C1 segment of cervical spinal cord (tissue), 14 donors: Measurements from ENCODE around the gene SNCAIP.
"Not testable (repeated sequence)": the region's sequence is repeated elsewhere in the genome, so short reads cannot be mapped to it uniquely, and the experiment has no call there.

Source experiments
- DNase-seq, 14 donors: peaks; one replicate each; lab custom pipeline; 2025; lab: John Stamatoyannopoulos, UW

Gene SNCAIP

DNA sequence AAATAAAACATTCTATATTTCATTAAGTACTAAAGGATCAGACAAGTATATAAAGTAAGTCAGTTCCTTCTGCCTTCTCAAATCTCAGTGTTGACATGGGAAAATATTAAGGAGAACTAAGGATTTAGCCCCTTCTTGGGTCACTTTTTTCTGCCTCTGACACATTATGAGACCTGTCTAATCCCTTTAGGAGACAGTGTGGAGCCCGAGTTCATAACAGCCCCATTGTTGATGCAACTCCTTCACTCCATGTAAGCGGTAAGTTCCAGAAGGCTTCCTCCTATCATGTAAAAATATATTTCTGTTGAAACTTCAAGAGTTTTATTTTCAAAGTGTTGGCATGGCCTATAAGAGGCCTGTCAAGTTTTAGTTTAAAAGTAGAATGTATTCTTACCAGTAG is 152.2 kb downstream of the SNCAIP start:
- DNase-seq, result no peak

DNA sequence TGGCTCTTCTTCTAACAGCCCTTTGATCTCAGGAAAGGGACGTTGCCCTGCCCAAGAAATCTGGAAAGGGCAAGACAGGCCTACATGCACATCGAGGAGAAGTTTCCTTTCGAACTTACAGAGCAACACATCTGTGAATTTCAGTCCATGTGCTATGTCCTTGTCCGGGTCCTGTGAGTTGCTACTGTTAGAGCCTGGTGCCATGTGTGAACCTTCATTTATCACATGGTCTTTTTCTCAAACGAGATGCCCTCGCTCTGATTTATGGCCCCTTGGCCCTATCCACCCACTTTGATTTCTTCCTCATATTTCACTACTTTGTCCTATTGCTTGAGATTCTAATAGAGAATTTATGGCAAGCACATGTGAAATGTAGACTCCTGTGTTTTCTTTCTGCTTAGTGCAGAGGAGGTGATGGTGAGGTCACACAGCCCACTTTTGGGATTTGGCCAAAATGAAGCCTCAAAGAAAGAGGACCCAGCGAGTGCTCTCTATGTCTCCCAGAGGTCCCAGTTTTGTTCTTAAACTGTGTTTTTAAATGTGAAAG is 153.1 kb downstream of the SNCAIP start:
- no peak for DNase-seq

DNA sequence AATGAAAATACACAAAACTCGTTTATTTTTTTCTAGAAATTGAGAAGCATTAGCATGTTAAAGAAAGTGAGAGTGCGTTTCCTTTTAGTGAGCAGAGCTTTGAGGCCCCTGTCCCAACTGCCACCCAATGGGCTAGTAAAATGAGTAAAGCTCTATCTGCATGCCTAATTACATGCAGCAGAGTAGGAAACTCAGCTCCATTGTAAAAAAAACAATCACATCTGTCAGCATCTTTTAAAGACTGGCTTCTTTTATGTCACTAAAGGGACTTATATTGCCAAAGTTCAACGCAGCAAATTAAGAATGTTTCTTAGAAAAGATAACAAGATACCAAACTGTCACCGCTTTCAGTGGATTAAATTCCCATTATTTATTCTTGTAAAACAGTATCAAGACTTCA is 154.0 kb downstream of the SNCAIP start:
- DNase-seq, result no peak

DNA sequence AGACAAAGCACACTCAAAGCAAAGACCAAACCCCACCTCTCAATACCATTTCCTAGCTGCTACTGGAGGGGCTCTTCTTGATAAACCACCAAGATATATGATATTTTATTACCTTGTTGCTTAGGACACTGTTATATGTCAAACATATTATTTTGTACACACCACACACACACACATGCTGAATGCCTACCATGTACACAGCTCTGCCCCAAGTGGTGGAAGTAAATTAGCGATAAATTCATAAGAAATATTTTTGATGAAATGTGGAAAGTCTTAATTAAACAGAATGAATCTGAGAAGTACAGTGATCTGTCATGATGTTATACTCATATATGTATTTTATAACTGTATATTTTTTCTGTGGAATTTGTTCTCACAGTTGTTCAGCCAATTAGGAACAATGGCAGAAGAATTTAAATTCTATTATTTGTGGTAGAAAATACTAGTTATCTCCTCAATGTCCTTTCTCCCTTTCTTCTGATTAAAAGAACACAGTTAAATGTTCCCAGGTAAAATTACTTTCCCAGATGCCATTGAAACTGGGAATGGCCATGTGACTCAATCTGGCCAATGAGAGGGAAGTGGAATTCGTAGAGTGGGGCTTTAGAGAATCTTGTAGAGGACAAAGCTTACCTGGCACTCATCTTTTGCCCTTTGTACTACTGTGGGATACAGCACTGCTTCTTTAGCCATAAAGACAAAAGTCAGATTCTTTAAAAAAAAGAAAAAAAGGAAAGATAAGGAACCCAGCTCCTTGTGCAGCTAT is 156.5 kb downstream of the SNCAIP start:
- DNase-seq, result no peak

DNA sequence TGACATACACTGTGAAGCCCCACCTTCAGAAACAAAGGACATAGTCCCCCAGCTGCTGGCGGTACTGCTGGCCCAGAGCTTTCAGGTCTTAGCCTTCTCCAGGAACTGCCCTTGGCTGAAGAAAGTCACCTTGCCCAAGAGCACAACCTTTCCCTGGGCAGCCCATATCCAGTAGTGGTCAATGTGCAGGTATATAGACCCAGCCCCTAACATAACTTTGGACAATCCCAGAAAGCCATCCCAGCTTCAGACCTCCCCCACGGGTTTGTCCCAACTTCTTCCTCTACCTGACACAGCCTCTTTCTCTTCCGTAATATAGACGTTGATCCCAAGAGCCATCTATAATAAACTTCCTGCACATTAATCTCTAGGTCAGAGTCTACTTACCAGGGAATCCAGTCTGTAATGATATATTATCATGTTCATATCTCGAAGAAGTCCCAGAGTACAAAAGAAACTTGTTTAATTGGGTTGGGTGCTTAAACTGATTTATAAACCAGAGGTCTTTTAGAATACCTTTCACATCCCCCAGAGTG is 157.4 kb downstream of the SNCAIP start:
- DNase-seq, result no peak

DNA sequence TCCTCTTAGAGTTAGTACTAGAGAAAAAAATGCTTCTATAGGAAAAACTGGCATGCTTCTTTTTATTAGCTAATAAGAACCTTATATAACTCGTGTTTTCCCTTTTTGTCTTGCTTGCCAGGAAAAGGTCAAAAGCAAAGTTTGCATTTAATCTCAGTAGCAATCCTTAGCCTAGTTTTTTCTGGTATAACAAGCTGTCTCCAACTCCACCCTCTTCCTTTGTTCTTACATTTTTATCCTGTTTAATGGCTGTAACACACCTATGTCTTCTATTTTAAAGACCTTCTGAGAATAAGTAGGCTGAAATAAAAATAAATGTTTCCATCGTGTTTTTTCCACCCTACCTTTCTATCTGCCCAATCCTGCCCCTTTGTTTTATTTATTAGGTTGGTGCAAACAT is 158.3 kb downstream of the SNCAIP start:
- no peak for DNase-seq

DNA sequence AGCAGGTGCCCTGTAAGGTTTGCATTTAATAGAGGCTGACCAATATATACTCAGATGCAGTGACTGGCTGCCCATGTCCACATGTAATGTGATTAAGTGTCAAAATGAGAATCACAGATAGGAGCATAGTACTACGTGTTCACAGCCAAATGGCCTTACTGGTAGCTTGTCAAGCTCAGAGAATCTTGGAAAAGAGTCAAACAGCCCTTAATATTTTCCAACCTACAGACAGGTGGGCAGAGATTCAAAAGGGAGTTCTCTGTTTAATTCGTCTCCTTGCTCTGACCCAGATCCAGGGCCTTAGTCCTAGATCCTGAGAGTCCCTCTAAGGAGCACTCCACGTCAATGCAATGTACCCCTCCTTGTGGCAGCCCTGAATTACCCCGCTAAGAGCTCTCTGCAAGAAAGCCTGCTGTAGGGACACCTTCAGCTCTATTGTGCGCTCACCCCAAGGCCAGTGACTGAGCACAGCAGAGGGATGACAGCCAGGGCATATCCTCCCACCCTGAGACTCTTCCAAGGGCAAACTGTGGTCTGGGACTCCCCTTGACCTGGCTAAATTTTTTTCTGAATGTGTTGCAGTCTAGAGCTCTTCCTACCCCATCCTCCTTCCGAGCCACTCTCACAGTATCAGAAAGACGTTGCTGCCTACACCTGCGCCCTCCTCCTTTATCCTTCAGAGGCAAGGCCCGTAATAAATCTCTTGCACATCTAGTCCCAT is 159.2 kb downstream of the SNCAIP start:
- no peak for DNase-seq

DNA sequence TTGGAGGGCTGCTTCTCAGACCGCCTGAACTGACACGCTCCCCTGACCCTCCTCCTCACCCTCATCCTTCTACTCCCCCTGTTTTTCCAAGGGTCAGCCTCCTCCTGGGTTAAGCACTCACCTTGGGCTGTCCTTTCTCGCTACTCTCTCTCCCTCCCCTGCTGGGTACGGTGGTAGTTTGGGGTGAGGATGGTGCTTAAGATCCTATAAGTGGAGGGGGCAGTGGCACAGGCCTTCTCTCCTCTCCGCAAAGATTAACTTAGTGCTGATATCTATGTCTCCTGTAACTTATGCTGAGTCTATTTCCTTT is 159.7 kb downstream of the SNCAIP start:
- no peak for DNase-seq

DNA sequence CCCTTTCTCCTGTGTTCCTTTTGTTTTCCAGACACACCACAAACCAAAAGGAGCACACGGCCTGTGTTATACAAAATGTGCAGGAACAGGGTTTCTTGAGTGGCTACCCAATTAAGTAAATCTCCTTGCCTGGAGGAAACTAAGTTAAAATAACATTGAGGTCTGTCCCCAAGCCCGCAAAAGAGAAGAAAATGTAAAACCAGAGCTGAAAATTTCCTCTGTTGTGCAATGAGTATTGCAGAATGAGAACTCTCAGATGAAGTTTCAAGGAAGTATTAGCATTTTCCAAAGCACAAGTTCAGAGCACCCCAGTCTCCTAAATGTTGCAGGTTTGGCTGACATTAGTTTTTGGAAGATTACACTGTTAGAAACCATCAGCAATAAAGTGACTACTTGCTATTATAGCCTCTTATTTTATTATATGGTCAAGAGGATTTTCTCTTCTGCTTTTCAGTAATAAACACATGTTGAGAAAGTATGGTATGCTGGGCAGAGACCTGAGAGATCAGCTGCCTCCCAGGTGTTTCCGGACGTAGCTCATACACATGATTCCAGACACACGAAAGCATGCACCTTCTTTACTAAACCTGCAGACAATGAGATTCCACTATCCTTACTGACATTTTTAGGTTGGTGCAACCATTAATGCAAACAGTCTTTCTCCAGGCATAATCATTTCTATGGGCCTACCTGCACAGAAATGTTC is 161.3 kb downstream of the SNCAIP start:
- no peak for DNase-seq

DNA sequence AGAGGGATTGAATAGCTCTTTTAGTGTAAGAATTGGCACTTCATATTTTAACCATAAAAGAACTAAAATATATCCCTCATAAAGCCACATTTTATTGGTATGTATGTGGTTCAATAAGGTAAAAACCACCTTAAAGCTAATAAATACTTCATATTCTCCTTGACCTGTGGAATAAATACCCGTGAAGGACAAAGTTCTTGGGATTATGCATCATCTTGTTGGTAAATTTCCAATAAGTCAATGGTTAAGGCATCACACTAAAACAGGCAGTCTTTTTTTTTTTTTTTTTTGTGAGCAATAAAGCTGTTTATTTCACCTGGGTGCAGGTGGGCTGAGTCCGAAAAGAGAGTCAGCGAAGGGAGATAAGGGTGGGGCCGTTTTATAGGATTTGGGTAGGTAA is 161.9 kb downstream of the SNCAIP start:
- DNase-seq, result no peak

DNA sequence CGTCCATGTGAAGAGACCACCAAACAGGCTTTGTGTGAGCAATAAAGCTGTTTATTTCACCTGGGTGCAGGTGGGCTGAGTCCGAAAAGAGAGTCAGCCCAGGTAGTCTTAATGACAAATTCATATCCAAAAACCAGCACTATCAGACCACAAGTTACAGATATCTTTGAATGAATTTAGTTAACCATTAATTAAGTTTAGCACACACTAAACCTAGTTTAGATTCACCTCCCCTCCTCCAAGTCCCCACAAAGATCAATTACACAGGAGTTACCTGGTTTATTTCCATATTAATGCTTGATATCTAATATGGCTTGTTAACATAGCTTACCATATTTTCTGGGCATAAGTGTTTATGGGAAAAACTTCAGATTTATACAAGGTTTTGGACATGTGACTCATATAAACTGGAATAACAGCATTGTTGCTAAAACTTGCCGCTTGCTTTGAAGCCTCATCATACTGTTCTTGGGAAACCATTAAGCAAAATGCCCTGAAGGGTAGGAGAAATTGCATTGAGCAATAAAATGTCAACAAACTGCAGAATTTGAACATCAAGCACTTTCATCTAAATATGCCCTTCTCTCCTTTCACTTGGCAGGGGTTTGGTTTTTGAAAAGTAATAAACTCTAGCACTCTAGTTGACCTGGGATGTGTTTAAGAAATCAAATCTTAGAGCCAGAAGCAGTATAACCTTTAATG is 166.9 kb downstream of the SNCAIP start:
- DNase-seq, result no peak

DNA sequence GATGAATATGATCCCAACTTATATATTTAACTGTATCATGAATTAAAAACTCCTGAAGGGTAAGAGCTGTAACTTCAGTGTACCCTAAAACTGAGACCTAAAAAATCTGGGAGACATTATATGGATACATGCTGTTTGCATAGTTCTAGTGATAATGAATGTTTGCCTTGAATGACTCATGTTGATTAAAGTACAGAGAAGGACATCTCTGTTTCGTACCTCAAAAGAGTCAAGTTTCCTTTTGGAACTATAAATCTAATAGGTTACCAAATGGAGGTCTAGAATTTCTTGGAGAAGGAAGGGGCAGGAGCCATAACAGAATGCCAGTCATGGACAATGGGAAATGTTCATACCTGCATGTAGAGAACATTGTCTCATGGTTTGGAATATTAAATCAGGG is 168.1 kb downstream of the SNCAIP start:
- no peak for DNase-seq

DNA sequence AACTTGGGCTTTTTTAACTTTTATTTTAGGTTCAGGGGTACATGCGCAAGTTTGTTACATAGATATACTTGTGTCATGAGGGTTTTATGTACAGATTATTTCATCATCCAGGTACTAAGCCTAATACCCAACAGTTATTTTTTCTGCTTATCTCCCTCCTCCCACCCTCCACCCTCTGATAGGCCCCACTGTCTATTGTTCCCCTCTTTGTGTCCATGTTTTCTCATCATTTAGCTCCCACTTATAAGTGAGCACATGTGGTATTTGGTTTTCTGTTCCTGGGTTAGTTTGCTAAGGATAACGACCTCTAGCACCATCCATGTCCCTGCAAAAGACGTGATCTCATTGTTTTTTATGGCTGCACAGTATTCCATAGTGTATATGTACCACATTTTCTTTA is 172.1 kb downstream of the SNCAIP start:
- DNase-seq, result no peak

DNA sequence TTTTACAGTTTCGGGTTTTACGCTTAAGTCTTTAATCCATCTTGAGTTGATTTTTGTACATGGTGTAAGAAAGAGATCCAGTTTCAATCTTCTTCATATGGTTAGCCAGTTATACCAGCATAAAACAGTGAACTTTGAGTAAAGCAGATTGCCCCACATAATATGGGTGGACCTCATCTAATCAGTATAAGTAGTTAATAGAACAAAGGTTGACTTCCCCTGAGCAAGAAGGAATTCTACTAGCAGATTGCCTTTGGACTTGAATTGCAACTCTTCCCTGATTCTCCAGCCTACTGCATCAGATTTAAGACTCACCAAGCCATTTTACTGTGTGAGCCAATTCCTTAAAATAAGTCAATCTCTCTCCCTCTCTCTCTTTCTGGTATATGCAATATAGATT is 173.2 kb downstream of the SNCAIP start:
- no peak for DNase-seq

DNA sequence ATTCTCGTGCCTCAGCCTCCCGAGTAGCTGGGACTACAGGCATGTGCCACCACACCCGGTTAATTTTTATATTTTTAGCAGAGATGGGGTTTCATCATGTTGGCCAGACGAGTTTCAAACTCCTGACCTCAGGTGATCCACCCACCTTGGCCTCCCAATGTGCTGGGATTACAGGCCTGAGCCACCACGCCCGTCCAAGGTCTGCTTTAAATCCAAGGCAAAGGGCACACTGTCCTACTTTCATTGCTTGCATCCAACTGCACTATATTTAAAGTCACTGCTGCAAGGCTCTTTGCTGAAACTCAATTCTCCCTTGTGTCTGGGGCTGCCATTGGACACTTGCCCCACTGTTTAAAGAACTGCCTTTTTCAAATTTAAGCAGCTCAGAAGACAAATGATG is 174.6 kb downstream of the SNCAIP start:
- not testable (repeated sequence) for DNase-seq

DNA sequence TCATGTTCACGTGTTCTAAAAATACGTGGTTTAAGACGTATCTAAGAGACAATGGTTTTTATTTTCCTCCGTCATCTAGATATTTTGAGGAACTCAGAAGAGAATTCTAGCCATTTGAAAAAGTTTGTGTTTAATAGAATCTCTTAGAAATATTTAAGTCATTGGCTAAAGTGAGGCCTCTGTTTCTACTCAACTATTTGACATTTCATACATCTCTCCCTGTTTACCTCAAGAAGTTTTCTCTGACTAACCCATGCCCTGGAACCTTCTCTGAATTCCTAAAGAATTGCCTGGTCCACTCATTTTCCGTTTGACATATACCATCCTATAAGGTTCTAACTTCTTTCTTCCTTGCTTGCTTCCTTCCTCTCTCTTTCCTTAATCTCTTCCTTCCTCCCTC is 178.7 kb downstream of the SNCAIP start:
- DNase-seq, result no peak

DNA sequence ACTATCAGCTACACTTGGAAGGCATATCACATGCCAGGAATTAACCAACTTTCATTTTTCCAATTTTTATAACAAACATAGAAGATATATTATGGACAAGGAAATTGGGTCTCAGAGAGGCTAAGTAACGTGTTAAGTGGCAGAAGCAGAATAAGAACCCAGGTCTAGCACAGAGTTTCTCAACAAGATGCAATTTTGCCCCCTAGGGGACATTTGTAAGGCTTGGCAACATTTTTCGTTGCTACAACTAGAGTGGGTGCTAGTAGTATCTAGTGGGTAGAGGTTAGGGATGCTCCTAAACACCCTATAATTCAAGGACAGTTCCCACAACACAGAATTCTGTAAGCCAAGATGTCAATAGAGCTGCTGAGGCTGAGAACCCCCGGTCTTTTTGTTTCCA is 180.6 kb downstream of the SNCAIP start:
- DNase-seq, result peak in 1 of 14 donors; percentile 1

DNA sequence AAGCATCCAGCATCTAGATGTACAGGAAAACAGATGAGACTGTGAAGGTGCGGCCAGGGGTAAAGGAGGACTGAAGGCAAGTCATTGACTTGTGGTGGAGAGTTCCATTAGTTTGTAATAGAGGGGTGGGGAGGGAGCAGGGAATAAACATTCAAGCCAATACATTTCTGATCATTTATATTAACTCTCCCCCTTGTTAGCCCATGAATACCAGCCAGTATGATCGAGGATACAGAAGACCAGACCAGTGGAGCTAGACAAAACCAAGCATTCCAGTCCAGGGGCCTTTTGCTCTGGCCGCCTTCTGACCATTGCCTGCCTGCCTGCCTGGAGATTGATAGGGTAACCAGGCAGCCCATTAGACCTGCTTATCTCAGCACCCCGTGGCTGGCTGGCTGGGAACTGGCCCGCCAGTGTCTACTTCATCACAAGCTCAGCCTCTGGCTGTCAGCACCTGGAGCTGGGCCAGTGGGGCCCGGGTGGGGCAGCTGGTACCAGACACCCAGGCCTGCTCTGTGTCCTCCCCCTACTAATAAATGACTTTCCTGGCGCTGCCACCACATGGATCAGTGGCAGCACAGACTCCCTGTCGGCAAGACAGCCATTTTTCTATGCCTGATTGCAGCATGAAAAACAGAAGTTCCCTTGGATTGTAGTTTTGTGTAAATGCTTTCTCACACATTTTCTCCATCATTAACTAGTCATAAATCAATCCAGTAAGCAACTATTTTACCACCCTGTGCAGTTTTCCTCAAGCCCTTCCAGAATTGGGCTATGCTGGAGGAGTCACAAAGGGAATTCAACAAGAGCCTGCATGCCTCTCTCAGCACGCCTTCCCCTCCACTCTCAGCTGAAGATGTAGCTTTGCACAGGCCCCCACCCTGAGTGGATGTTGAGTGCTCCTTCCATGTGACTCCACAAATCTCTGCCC is 181.3 kb downstream of the SNCAIP start:
- peak in 8 of 14 donors; percentile 1 to 66 (median 20) for DNase-seq

DNA sequence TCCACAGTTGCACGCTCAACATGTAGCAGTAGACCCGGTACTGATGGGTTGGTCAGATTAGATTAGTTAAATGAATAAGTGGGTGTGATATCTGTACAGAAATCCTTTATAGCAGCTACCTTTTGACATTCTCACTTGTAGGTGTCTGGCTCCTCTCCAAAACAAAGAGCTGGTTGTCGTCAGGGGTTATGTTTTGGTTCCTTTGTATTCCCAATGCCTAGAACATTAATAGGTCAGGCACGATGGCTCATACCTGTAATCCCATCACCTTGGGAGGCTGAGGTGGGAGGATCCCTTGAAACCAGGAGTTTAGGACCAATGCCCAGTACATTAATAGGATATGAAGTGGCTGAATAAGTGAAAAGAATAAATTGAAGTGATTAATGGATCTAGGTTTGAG is 182.1 kb downstream of the SNCAIP start:
- DNase-seq, result no peak

DNA sequence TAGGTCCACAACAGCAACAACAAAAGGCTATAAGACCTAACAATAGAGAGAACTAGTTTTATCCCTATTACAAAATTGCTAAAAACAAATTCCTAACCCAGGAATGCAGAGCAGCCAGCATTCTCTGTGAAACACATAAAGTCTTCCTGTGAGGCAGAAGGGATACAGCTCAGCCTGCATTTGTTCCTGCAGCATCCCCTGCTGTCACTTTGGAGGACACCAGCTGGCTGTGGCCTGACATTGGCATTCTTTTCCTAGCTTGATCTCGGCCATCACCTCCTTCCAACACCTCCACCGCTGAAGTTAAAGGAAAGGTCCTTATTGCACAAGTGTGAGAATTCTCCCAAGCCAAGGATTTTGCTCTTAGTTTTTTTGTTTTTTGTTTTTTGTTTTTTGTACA is 186.1 kb downstream of the SNCAIP start:
- peak in 4 of 14 donors; percentile 0 to 28 (median 4) for DNase-seq

DNA sequence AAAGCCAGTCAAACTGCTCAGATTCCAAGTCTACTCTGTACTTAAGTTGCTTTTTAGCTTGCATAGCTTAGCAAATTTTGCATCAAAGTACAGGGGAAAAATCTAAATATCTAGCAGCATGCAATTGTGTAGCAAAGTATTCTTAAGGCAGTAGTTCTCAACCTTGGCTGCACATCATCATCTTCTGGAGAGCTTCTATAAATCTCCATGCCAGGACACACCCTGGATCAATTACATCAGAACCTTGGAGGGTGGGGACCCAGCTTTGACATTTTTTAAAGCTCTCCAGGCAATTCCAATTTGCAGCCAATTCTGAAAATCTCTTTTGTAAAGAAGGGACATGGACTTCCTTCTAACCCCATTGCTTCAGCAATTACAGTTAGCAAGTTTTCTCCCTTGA is 187.5 kb downstream of the SNCAIP start:
- DNase-seq, result no peak
